Hepatocyte (in vitro differentiated cells): ENCODE measurements around the gene MSL3B.

ENCODE experiments used
- DNase-seq: peaks from one replicate; pipeline ENCODE4 v3.0.0-alpha.2; 2016; ENCODE audit warnings: low spot score
- H2AFZ ChIP-seq: fragments of 200-600 bp; sonication (generic); 2 replicates; pipeline ENCODE4 v1.6.0; 2016; ENCODE audit warnings: antibody characterized with exemption, mild to moderate bottlenecking
- H3K27ac ChIP-seq: fragments of 200-600 bp; sonication (generic); 2 replicates; pipeline ENCODE4 v1.5.1; 2016; ENCODE audit warnings: mild to moderate bottlenecking
- H3K27me3 ChIP-seq: fragments of 200-600 bp; sonication (generic); 2 replicates; pipeline ENCODE4 v1.6.1; 2016
- H3K36me3 ChIP-seq: fragments of 200-600 bp; sonication (generic); replicated peaks from 2 replicates; pipeline ENCODE4 v1.5.1; 2016; ENCODE audit warnings: low read depth; ENCODE audit not compliant: insufficient read depth
- H3K4me1 ChIP-seq: fragments of 200-600 bp; sonication (generic); 2 replicates; pipeline ENCODE4 v1.5.1; 2016; ENCODE audit warnings: mild to moderate bottlenecking, moderate library complexity; ENCODE audit not compliant: insufficient read depth
- H3K4me2 ChIP-seq: fragments of 200-600 bp; sonication (generic); 2 replicates; pipeline ENCODE4 v1.6.0; 2016
- H3K4me3 ChIP-seq: fragments of 200-600 bp; sonication (generic); 2 replicates; pipeline ENCODE4 v1.5.1; 2016; ENCODE audit warnings: mild to moderate bottlenecking
- H3K79me2 ChIP-seq: fragments of 200-600 bp; sonication (generic); 2 replicates; pipeline ENCODE4 v1.6.0; 2017; ENCODE audit warnings: mild to moderate bottlenecking
- H3K9me2 ChIP-seq: fragments of 200-600 bp; sonication (generic); replicated peaks from 2 replicates; pipeline ENCODE4 v1.6.0; 2017; ENCODE audit warnings: mild to moderate bottlenecking; ENCODE audit not compliant: insufficient read depth
- H3K9me3 ChIP-seq: fragments of 200-600 bp; sonication (generic); 2 replicates; pipeline ENCODE4 v1.5.1; 2016; ENCODE audit warnings: low read depth, mild to moderate bottlenecking
- H4K20me1 ChIP-seq: fragments of 200-600 bp; sonication (generic); 2 replicates; pipeline ENCODE4 v1.6.0; 2016; ENCODE audit warnings: mild to moderate bottlenecking; ENCODE audit not compliant: insufficient read depth, poor library complexity, severe bottlenecking
- CTCF ChIP-seq: fragments of 200-600 bp; sonication (generic); IDR thresholded peaks from 2 replicates; pipeline ENCODE4 v1.5.1; 2016; ENCODE audit warnings: antibody characterized with exemption, mild to moderate bottlenecking; ENCODE audit not compliant: poor library complexity
- EZH2 ChIP-seq: fragments of 200-600 bp; sonication (generic); IDR thresholded peaks from 2 replicates; pipeline ENCODE4 v1.6.1; 2016; ENCODE audit warnings: antibody characterized with exemption, mild to moderate bottlenecking, borderline replicate concordance
- EZH2phosphoT487 ChIP-seq: fragments of 200-600 bp; sonication (generic); IDR thresholded peaks from one replicate; pipeline ENCODE4 v1.6.1; 2018; ENCODE audit warnings: antibody characterized with exemption, mild to moderate bottlenecking, low read depth, moderate library complexity; ENCODE audit not compliant: unreplicated experiment, severe bottlenecking
- WGBS: methylation state at CpG from one replicate; pipeline ENCODE4 v1.1.6; 2016; ENCODE audit warnings: low lambda C conversion rate; ENCODE audit errors: missing lambda C conversion rate; 5-methylcytosine and 5-hydroxymethylcytosine counted together

Gene MSL3B

GRCh38 chr2:233844064-233844807, 23.9 kb downstream of the MSL3B start:
- H3K9me2 ChIP-seq = no peaks in the 10 kb centered on the region
- WGBS = 94% methylated on average over 19 of the region's 19 CpGs
- no peaks in the 10 kb centered on the region for H3K4me1 ChIP-seq
- no peak overlapping the region for H3K27ac ChIP-seq
- no peak overlapping the region for H2AFZ ChIP-seq
- no peak overlapping the region for H3K4me3 ChIP-seq
- H3K36me3 ChIP-seq = no peaks in the 10 kb centered on the region
- H4K20me1 ChIP-seq = no peaks in the 10 kb centered on the region
- no peaks in the 10 kb centered on the region for H3K9me3 ChIP-seq
- peaks cover 10% of the 10 kb centered on the region for H3K79me2 ChIP-seq
- H3K27me3 ChIP-seq = no peaks in the 10 kb centered on the region
- DNase-seq = no peak
- TF ChIP-seq EZH2 (no peak), EZH2phosphoT487 (no peak)
- H3K4me2 ChIP-seq = no peak overlapping the region

DNA sequence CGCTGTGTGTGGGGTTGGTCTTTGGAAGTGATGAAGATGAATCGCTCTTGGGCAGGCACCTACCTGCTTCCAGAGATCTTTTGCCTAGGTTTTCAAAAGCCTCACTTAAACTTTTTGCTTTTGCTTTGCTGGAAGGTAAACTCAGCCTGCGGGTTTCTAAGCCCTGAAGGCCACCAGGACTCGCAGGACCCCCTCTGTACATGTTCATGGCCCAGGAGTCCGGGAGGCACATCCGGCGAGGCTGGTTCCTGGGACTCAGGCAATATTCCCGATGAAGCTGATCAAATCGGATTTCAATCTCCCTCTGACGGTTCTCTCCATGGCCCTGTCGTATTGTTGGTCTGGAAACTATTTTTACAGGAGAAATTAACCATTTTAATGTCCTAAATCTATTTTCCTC, 27.0 kb downstream of the MSL3B start:
- Histone ChIP-seq H2AFZ (no peak overlapping the region), H3K79me2 (peaks cover 32% of the 10 kb centered on the region), H3K9me3 (no peaks in the 10 kb centered on the region), H4K20me1 (no peaks in the 10 kb centered on the region), H3K27me3 (no peaks in the 10 kb centered on the region), H3K36me3 (no peaks in the 10 kb centered on the region), H3K9me2 (no peaks in the 10 kb centered on the region), H3K4me3 (no peak overlapping the region), H3K4me2 (no peak overlapping the region), H3K4me1 (no peaks in the 10 kb centered on the region), H3K27ac (no peak overlapping the region)
- no peak for TF ChIP-seq CTCF
- no peak for TF ChIP-seq EZH2
- TF ChIP-seq EZH2phosphoT487 = no peak
- 97% methylated on average over 11 of the region's 11 CpGs for WGBS
- no peak for DNase-seq

GRCh38 chr2:233840520-233840919, 27.7 kb downstream of the MSL3B start:
- Histone ChIP-seq H3K27me3 (no peaks in the 10 kb centered on the region), H3K9me3 (no peaks in the 10 kb centered on the region), H3K4me1 (no peaks in the 10 kb centered on the region), H4K20me1 (no peaks in the 10 kb centered on the region), H3K79me2 (peaks cover 32% of the 10 kb centered on the region), H3K9me2 (no peaks in the 10 kb centered on the region), H3K27ac (no peak overlapping the region), H3K4me2 (no peak overlapping the region), H2AFZ (no peak overlapping the region), H3K4me3 (no peak overlapping the region), H3K36me3 (no peaks in the 10 kb centered on the region)
- TF ChIP-seq EZH2 (no peak), EZH2phosphoT487 (no peak), CTCF (no peak)
- no peak for DNase-seq
- WGBS = 97% methylated on average over 9 of the region's 9 CpGs

- Histone ChIP-seq H3K27me3 (no peaks in the 10 kb centered on the region), H3K79me2 (peaks cover 32% of the 10 kb centered on the region), H3K9me2 (no peaks in the 10 kb centered on the region), H3K27ac (no peak overlapping the region), H3K4me3 (no peak overlapping the region), H3K9me3 (no peaks in the 10 kb centered on the region), H3K36me3 (no peaks in the 10 kb centered on the region), H2AFZ (no peak overlapping the region), H3K4me2 (no peak overlapping the region), H3K4me1 (no peaks in the 10 kb centered on the region), H4K20me1 (no peaks in the 10 kb centered on the region)
- TF ChIP-seq EZH2 (no peak), EZH2phosphoT487 (no peak), CTCF (no peak)
- WGBS = 94% methylated on average over 10 of the region's 10 CpGs
- no peak for DNase-seq
These were observed 28.8 kb downstream of the MSL3B start for GRCh38 chr2:233839447-233839820.
